Putamen (tissue), 1 donor: Measurements from ENCODE around the gene NDNF.

Experiments
- DNase-seq: peaks from one replicate; pipeline ENCODE4 v3.0.0-alpha.2; 2016; ENCODE audit warnings: low spot score

Gene NDNF

GRCh38 chr4:121015421-121015820 lies 56.9 kb downstream of the NDNF start:
- DNase-seq = no peak

GRCh38 chr4:121014544-121014943 lies 57.8 kb downstream of the NDNF start:
- no peak for DNase-seq

DNA sequence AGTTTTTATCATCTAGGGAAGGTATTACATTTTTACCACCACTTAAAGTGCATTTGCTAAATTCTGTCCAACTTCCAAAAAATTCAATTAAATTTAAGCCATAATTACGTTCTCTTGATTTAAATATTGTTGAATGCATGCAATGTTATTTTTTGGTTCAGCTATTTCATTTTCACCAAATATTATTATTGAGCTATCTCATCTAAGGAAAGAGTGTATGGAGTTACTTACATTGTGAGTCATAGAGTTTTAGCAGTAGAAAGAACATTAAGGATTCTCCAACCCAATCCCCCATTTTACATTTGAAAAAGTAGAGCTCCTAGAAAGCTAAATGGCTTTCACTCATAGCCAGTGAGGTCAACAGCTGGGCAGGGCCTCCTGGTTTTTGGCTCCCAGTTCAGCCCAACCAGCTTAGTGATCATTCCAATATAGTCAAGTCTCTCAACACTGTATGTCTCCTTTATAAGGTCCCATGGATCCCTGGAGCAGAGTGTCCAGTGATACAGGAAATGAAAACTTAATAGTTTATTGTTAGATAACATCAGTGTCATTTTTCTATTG lies 60.5 kb downstream of the NDNF start:
- DNase-seq = no peak

DNA sequence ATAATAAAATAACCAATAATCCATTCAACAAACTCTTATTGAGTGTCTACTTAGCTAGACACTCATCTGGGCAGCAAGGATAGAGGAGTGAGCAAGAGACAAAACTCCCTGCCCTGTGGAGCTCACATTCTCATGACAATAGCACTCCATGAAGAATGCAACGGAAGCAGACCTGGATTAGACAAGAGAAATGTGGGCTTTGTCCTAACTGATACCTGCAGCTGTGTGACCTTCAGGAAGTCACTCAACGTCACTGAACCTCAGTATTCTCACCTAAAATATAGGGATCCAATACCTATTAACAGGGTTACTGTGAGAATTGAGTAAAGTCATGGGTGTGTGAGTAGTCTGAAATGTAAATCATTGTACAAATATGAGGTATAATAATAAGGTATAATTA lies 61.2 kb downstream of the NDNF start:
- DNase-seq = no peak

DNA sequence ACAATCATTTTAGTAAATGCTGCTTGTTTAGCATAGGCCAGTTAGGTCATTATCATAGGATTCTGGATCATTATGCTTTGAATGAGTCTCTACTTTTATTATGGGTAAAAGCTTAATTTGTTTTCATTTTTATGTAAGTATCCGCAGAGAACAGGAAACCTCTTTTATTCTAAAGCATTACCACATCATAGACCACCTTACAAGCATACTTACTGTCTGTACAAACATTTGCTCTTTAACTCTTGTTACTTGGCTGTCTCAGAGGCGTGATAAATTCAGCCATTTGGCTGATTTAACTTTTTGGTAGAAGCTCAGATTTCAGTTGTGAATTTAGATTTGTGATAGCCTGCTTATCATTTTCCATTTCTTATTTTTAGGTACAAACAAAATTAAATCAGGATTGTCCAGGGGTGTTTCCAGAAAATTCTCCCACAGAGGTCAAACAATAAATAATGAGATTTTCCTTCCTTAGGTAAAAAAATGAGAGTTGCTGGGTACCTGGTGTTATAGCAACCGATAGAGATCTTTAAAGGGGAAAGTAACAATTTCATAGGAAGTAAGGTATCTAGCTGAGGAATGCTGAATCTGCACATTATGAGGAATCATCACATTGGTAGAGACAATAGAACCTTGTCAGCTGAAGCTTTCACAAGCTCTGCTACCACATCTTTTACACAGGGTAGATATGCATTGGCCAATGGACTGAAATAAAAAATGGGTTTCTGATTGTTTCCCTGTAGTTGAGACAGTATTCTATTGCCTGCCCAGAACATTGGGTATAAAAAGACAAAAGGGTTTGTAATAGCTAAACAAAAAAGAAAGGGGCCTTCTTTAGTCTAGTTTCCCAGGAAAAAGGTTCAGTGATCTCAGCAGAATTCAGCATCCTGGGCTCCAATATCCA lies 62.5 kb downstream of the NDNF start:
- DNase-seq = no peak

DNA sequence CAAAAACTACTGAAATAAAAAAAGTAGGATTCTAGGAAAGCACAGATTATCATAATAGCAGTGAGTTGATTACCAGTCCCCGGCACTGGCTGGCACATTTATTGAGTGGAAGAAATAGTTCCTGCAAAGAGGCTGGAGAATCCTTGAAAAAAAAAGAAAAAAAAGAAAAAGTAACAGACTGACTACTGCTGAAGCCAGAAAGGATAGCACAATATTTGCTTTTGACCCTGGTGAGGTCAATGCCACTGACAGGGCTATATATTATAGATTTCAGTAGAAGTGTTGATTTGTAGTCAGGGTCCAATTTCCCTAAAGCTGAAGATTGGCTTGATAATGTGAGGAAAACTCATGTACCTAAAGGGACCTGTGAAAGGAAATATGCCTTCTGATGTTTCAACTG lies 64.7 kb downstream of the NDNF start:
- DNase-seq = no peak

DNA sequence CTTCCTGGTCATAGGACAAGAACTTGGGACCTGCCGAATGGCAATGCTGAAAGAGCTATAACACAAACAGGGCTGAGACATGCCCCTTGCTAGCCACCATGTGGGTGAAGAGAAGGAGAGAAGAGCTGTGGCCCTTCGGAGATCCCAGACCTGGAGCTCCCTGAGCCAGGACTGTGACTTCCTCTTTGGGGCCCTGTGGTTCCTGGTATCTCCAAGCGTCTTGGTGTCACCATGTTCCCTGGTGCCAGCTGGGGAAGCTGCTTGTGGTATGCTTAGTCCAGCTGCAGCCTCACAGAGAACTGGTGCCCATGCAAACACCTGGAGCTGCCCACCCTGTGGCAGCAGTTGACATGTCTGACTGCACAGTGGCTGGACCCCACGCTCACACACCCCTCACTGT lies 68.5 kb downstream of the NDNF start:
- no peak for DNase-seq

DNA sequence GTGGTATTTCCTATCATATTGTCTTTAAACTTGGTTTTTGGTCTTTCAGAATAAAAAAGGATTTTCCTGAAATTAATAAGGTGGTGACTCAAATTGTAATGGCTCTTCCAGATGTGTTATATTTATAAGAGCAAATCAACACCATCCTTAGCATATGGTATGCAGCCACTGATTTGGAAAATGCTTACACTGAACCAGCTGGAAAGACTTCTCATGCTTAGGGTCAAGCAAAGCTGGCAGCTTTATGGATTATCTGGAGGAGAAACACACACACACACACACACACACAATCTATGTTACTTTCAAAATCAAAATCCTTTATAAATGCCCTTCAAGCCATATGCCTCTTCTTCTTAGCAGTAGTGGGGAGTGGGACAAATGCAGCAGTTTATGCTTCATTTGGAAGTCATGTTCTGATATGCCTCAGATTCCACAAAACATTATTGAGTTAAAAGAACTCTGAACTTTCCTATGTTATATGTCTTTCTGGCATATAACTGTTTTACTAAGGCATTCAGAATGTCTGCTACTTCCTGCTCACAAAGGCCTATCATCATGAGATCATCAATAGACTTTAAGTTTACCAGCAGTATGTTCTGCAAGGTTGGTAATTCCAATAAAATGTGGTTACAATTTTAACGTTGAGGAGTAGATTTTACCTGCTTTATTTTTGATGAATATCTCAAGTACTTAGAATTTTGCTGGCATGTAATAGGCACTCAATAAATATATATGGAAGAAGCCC lies 76.9 kb downstream of the NDNF start:
- no peak for DNase-seq

DNA sequence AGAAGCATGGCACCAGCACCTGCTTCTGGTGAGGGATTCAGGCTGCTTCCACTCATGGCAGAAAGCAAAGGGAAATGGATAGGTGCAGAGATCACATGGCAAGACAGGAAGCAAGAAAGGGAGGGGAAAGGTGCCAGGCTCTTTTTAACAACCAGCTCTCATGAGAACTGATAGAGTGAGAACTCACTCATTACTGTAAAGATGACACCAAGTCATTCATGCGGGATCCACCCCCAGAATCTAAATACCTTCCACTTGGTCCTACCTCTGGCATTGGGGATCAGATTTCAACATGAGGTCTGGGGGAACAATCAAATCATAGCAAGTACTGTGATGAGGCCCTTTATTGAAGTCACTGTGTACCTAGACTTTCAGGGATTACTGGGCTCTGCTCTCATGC lies 77.8 kb downstream of the NDNF start:
- no peak for DNase-seq

DNA sequence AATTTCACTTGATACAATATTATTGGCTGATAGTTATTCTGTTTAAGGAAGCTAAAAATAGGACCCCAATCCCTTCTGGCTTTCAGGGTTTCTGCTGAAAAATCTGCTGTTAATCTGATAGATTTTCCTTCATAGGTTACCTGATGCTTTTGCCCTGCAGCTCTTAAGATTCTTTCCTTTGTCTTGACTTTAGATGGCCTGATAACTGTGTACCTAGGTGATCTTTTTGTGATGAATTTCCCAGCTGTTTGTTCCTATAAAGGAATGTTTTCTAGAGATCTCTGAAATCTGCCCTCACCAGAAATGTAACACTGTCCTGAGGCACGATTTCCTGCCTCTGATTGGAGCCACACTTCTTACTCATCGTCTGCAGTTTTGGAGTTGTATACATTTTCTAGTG lies 80.5 kb downstream of the NDNF start:
- DNase-seq = no peak

DNA sequence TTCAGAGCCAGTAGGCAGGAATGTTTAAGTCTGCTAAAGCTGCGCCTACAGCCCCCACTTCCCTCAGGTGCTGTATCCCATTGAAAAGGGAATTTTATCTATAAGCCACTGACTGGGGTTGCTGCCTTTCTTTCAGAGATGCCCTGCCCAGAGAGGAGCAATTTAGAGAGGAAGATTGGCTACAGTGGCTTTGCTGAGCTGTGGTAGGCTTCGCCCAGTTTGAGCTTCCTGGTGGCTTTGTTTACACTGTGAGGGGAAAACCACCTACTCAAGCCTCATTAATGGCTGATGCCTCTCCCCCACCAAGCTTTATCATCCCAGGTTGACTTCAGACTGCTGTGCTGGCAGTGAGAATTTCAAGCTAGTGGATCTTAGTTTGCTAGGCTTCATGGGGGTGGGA lies 82.1 kb downstream of the NDNF start:
- DNase-seq = no peak
